Mucosa of descending colon (tissue), 3 donors: Measurements from ENCODE around the gene XPR1. TPM values are rescaled to one million over a fixed set of nuclear protein-coding genes. Genes with fewer than 3 reads are reported as not detected.
A peak's percentile ranks its signal among the peaks of the same experiment; 100 is the strongest.

Experiments used
- ATAC-seq: fragments of 200-7000 bp; cut with Tn5 transposase; one replicate; pipeline ENCODE4 v1.9.1; 2020; ENCODE audit warnings: mild to moderate bottlenecking, moderate library complexity
- DNase-seq, 3 donors: peaks; one replicate each; pipeline ENCODE4 v3.0.0-alpha.2; 2020
- H3K36me3 ChIP-seq: fragments of 200-600 bp; one replicate; pipeline ENCODE4 v1.8.0; 2021; ENCODE audit warnings: low read depth, mild to moderate bottlenecking
- H3K4me1 ChIP-seq: fragments of 200-600 bp; one replicate; pipeline ENCODE4 v1.8.0; 2021; ENCODE audit warnings: low read depth, mild to moderate bottlenecking
- H3K4me3 ChIP-seq: fragments of 200-600 bp; one replicate; pipeline ENCODE4 v1.8.0; 2021; ENCODE audit warnings: mild to moderate bottlenecking
- H3K9me3 ChIP-seq: fragments of 200-600 bp; one replicate; pipeline ENCODE4 v1.8.0; 2021; ENCODE audit warnings: mild to moderate bottlenecking
- intact Hi-C, 2 donors: fragments of 100-400 bp; cut with DNase I in 1 of 2; cut with micrococcal nuclease in 1 of 2; formaldehyde crosslinking; loops; one replicate each; pipeline versions ENCODE4 v1.11.0 to v1.11.1; 2022; cut with DNase I, micrococcal nuclease
- total RNA-seq, 3 donors: library from RNA; stranded (reverse); fragmentation: NEBNext Ultra II Directional in 2 of 3; extraction: Animal tissue kit (Norgen Biotek cat#: 25700) in 2 of 3; gene quantifications; one replicate each; pipeline versions ENCODE4 v1.2.1 to v1.2.4, GENCODE V29; 2021 to 2023
- TF ChIP-seq, protein P1 (sequence below): fragments of 200-600 bp; IDR thresholded peaks from one replicate; pipeline ENCODE4 v1.8.0; 2022; ENCODE audit warnings: antibody characterized with exemption, mild to moderate bottlenecking
- donor health status: DM: no; HTN: no; CAD: no; lungs with moderate emphysema.
- donor health status: DM: no; HTN: no; CAD: no.
- donor health status: DM: no; HTN: yes; CAD: no.

Gene XPR1
- total RNA-seq, 3 donors from 2014 or later = 31.6 to 64.9 (median 34.6) TPM

DNA sequence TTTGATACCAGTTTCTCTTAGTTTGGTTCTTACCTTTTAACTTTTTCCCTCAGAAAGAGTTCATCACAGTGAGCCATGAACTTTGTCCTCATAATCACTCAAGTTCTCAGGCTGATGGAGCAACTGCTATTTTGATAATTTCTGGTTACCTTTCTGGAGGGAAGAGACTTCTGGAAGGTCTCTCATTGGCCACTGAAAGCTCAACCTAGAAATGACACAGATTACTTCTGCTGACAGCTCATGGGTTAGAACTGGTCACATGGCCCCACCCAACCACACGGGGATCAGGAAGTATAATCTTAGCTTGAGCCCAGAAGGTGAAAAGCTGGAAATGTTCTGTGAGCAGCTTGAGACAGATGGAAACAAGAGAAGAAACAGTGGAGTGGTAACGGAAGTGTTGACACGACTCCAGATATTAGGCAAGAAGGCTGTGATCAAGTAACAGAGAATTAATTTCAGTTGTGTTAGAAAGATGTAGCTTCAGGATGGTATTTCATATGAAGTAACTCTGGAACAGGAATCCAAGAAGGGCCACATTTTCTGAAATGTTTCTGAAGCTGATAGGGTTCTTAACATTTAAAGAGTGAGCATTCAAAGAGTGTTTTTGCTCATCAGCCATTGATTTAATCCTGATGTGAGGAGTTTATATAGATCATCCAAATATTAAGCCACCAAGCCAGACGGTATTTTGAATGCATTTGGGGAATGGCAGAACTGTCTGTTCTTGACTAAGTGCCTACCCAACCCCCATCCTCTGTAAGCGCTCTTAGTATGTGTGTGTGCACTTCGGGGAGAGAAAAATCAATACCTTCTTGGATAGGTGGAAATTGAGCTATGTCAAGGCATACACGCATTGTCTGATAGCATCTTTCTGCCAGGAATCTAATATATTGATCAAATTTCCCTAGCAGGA, 21.9 kb upstream of the XPR1 start:
- H3K9me3 ChIP-seq = no peaks in the 10 kb centered on the region
- intact Hi-C loops = no loop called here
- no peaks in the 10 kb centered on the region for H3K4me1 ChIP-seq
- ATAC-seq = peak; percentile 53
- DNase-seq = no peak
- H3K4me3 ChIP-seq = no peak overlapping the region
- H3K36me3 ChIP-seq = no peaks in the 10 kb centered on the region
- TF ChIP-seq, protein P1, sequence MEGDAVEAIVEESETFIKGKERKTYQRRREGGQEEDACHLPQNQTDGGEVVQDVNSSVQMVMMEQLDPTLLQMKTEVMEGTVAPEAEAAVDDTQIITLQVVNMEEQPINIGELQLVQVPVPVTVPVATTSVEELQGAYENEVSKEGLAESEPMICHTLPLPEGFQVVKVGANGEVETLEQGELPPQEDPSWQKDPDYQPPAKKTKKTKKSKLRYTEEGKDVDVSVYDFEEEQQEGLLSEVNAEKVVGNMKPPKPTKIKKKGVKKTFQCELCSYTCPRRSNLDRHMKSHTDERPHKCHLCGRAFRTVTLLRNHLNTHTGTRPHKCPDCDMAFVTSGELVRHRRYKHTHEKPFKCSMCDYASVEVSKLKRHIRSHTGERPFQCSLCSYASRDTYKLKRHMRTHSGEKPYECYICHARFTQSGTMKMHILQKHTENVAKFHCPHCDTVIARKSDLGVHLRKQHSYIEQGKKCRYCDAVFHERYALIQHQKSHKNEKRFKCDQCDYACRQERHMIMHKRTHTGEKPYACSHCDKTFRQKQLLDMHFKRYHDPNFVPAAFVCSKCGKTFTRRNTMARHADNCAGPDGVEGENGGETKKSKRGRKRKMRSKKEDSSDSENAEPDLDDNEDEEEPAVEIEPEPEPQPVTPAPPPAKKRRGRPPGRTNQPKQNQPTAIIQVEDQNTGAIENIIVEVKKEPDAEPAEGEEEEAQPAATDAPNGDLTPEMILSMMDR = no peak

- intact Hi-C loops = no loop called here
- Histone ChIP-seq H3K4me3 (no peak overlapping the region), H3K4me1 (no peaks in the 10 kb centered on the region), H3K36me3 (no peaks in the 10 kb centered on the region), H3K9me3 (no peaks in the 10 kb centered on the region)
- TF ChIP-seq, protein P1 = no peak
- DNase-seq = no peak
- ATAC-seq = no peak
These were observed 21.2 kb upstream of the XPR1 start for GRCh38 chr1:180610556-180611015.

- TF ChIP-seq, protein P1 = no peak
- ATAC-seq (no peak), DNase-seq (no peak)
- Histone ChIP-seq H3K4me3 (no peak overlapping the region), H3K9me3 (no peaks in the 10 kb centered on the region), H3K4me1 (no peaks in the 10 kb centered on the region), H3K36me3 (no peaks in the 10 kb centered on the region)
- intact Hi-C loops = no loop called here
These were observed 20.5 kb upstream of the XPR1 start for GRCh38 chr1:180611016-180611930.

GRCh38 chr1:180612632-180613031, 19.2 kb upstream of the XPR1 start:
- DNase-seq (no peak), ATAC-seq (no peak)
- intact Hi-C loops = no loop called here
- H3K4me1 ChIP-seq = no peaks in the 10 kb centered on the region
- H3K4me3 ChIP-seq = no peak overlapping the region
- TF ChIP-seq, protein P1 = no peak
- no peaks in the 10 kb centered on the region for H3K36me3 ChIP-seq
- H3K9me3 ChIP-seq = no peaks in the 10 kb centered on the region

DNA sequence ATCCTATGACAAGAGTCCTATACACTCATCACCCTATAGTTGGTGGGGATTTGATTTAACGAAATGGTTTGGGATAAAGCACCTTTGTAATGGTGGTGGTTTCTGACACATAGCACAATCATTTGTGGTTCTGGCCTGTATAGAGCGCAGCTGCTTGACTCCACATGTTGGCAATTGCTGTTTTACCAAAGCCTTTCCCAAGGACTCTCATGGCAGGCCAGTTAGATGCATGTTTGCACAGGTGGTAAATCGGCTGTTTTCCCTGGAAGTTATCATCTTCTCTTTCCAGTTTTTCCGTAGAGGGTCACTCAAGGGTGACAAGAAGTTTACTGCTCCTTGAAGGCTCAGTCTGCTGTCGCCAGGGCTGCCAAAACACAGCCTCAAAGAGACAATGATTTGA, 17.1 kb upstream of the XPR1 start:
- no peaks in the 10 kb centered on the region for H3K9me3 ChIP-seq
- no peaks in the 10 kb centered on the region for H3K36me3 ChIP-seq
- DNase-seq (no peak), ATAC-seq (no peak)
- TF ChIP-seq, protein P1 = no peak
- intact Hi-C loops = no loop called here
- no peak overlapping the region for H3K4me3 ChIP-seq
- H3K4me1 ChIP-seq = no peaks in the 10 kb centered on the region
